GM19467 (cell line): ENCODE results near the gene FASTKD1.
"Not testable (repeated sequence)": the region's sequence is repeated elsewhere in the genome, so short reads cannot be mapped to it uniquely, and the experiment has no call there.

ENCODE experiments used
- ATAC-seq: cut with Tn5 transposase; IDR thresholded peaks from one replicate; pipeline ENCODE4 v1.9.1; 2021; ENCODE audit warnings: mild to moderate bottlenecking, moderate library complexity; ENCODE audit not compliant: unreplicated experiment

The FASTKD1 gene

DNA sequence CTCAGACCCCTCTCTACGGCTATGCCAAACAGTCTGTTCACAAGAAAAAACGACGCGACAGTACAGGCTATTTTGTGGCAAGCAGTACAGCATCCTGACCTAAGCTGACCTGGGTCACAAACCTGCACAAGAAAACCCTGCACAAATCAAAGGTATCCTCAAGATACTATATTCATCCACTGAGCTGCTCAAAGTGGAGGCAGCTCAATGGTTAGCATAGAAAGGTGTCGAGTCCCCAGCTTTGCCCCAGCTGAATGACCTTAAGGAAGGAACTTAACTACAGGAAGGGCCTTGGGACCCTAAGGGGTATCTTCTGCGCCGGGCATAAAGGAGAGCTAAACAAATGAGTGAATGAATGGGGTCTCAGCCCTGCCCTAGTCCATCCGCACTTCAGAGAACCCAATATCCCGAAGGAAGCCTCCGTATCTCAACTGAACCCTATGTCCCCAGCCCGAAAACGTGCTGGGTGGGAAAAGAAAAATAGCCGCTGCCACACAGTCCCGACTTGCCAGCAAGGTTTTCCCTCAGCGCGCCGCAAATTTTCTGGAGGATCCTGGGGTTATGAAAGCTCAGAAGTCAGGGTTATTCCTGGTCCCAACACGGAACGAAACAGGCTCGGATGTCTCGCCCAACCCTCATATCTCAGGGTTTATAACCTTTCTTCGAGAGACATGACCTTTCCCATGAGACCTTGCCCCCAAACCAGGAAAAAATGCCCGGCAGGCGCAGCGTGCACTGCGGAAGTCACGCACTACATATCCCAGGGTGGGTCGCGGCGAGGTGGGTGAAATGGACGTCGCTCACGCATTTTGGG, at the start of gene FASTKD1:
FASTKD1 (minus strand) TSS at position 706 of the 814 bp plus-strand sequence. CDS start 1,836 bp downstream, outside the sequence.
- ATAC-seq: peak; percentile 98

DNA sequence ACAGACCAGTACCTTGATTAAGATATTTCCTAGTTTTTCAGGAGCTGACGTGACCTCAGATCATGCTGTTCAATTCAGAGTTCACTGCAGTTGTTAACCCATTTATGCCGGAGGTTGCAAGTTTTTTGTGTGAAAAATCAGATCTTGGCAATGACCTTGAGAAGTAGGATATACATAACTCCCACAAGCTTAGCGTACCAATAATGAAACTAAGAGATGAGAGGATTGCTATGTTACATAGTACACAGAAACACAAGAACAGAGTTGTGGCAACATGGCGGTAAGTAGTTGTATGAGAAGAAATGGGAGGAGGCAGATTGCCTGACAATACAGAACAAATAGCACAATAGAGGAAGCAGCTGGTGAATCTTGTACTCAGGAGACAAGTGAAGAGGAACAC, 49.6 kb upstream of the FASTKD1 start:
- no peak for ATAC-seq

GRCh38 chr2:169620509-169620908, 46.8 kb upstream of the FASTKD1 start:
- no peak for ATAC-seq

DNA sequence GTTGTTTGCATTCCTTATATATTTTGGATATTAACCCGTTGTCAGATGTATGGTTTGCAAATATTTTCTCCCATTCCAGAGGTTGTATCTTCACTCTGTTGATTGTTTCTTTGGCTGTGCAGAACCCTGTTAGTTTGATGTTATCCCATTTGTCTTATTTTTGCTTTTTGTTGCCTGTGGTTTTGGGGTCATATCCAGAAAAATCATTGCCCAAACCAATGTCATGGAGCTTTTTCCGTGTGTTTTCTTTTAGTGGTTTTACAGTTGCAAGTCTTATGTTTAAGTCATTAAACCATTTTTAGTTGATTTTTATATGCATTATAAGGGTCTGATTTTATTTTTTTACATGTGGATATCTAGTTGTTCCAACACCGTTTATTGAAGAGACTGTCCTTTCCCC, 46.3 kb upstream of the FASTKD1 start:
- ATAC-seq: no peak

- ATAC-seq: not testable (repeated sequence)
Observed at GRCh38 chr2:169615982-169616381, 42.3 kb upstream of the FASTKD1 start.

DNA sequence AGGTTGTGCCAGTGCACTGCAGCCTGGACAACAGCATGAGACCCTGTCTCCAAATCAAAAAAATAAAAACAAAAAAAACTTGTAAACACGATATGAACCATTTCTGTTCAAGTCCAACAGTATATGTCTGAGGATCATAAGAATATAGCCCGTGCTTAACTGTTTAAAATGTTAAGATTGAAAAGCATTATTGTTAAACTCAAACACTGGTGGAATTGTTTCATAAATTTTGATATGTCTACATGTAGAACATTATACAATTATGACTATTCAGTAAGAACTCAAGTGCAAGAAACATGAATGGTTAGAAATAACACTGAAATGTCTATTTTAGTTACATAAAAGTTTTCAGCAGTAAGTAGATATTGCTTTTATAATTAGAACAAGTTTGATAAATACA, 40.2 kb upstream of the FASTKD1 start:
- no peak for ATAC-seq

- no peak for ATAC-seq
Observed at GRCh38 chr2:169609264-169609663, 35.6 kb upstream of the FASTKD1 start.

DNA sequence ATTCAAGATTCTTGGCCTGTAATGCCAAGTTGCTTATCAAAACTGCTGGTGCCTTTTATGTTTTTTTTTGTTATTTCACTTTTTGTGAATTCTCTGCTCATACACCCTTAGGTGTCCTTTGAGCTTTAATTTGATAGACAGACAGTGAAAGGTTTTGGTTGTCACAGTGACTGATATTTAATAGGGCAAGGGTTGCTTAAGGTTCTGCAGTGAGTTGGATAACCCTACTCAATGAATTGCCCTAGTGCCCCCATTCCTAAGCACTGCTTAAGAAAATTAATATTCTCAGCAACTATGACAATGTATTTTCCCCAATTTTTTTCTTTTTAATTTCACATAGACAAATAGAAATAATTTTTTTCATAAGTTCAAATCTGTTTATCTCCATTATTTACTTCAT, 25.9 kb upstream of the FASTKD1 start:
- ATAC-seq: no peak

GRCh38 chr2:169598982-169599381, 25.3 kb upstream of the FASTKD1 start:
- ATAC-seq: no peak

GRCh38 chr2:169596546-169596945, 22.9 kb upstream of the FASTKD1 start:
- ATAC-seq: not testable (repeated sequence)

GRCh38 chr2:169590804-169591203, 17.1 kb upstream of the FASTKD1 start:
- ATAC-seq: no peak

DNA sequence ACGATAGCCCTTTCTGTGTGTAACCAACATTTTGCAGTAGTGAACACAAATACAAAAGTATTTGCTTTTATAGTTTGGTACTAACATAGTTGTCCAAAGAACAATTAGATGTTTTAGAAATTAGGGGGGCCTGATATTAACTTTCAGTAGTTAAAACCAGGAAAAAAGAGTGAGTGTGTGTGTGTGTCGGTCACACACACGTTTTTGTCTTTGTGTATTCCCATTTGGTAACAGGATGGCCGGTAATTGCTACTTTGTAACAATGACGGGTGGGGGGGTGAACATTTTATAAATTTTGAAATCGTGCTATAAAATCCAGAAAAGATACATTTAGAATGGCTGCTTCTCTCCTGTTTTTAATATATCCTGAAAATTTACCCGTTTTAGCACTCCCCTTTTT, 12.0 kb upstream of the FASTKD1 start:
- ATAC-seq: no peak

DNA sequence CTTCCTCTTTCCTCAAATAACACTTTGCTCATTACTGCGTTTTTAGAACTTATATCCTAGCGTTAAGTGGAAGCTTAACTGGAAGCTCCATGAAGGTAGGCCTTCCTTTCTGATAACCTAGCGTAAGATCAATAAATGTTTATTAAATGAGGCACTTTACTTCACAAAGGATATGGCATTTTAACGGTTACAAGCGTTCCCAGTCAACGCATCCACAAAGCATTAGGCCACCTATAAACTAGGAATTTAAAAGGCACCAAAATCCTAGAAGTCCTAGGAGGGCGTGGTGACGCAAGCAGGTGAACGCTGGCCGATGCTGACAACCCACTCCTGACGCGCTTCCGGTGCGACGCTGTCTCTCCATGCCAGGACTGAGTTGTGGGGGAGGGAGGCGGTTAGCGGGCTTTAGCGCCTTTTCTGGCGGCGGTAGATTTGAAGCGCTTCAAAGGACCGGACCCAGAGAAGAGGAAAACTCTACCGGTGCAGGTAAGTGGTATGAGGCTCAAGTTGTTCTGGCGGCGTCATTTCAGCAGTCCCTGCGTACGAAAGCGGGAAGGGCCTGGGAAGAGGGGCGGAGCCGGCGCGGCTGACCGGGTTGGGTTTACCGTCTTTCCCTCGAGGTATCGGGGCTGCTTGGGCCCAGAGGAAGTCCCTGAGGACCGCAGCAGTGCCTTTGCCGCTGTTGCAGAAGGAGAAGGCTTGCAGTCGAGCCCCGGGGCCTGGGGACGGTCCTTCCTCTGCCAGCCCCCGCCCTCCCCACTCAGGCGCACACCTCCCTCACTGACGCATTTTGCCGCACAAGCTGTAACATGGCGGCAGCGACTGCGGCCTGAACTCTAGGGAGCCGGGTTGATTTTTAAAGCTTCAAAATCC, 10.6 kb upstream of the FASTKD1 start, which contains the start of gene PPIG:
PPIG (plus strand) TSS at position 347 of the 873 bp plus-strand sequence. CDS start 19,691 bp downstream, outside the sequence.
- peak; percentile 81 for ATAC-seq

DNA sequence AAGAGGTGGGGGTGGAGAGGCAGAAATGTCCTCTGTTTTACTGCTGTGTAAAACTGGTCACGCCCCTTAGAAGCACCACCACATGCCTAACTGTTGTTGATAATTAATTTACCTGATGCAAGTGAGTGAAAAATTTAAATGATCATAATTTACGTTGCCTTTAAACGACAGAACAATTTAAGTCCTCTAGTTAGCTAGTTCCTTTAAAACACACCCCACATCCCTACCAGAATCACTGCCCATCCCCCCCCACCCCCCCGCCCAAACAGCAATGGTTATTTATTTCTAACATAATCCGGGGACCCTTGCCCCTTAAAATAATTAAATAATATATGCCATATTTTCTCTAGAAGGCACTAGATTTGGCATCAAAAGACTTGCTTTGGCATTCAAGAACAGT, 9.9 kb upstream of the FASTKD1 start:
- no peak for ATAC-seq

DNA sequence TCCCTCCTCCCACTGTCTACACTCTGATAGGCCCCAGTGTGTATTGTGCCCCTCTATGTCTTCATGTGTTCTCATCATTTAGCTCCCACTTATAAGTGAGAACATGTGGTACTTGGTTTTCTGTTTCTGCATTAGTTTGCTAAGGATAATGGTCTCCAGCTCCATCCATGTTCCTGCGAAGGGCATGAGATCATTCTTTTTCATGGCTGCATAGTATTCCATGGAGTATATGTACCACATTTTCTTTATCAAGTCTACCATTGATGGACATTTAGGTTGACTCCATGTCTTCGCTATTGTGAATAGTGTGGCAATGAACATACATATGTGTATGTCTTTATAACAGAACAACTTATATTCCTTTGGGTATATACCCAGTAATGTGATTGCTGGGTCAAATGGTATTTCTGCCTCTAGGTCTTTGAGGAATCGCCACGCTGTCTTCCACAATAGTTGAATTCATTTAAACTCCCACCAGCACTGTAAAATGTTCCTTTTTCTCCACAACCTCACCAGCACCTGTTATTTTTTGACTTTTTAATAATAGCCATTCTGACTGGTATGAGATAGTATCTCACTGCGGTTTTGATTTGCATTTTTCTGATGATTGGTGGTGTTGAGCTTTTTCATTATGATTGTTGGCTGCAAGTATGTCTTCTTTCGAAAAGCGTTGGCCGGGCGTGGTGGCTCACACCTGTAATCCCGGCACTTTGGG, 9.0 kb upstream of the FASTKD1 start:
- ATAC-seq: not testable (repeated sequence)

DNA sequence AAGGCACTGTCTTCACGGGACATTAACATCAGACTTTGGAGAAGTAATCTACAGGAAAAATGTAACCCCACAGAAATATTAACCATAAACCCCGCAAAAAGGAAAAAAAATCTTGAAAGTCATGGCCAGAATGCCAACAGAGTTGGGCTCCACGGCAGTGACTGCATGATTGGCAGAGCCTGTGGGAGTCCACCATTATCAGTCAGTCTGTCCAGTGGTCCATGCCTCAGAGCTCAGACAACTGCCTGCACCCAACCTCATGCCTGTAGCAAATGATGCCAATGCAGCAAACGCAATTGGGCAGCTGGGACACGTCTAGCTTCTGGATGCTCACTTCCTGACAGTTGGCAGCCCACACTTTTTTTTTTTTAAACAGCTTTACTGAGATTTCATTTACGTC, 5.4 kb upstream of the FASTKD1 start:
- no peak for ATAC-seq

DNA sequence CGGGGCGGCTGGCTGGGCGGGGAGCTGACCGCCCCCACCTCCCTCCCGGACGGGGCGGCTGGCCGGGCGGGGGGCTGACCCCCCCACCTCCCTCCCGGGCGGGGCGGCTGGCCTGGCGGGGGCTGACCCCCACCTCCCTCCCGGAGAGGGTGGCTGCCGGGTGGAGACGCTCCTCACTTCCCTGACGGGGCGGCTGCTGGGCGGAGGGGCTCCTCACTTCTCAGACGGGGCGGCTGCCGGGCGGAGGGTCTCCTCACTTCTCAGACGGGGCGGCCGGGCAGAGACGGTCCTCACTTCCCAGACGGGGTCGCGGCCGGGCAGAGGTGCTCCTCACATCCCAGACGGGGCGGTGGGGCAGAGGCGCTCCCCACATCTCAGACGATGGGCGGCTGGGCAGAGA, 1.6 kb upstream of the FASTKD1 start:
- ATAC-seq: not testable (repeated sequence)

GRCh38 chr2:169574539-169574938, 874 bp upstream of the FASTKD1 start:
- not testable (repeated sequence) for ATAC-seq

- ATAC-seq: no peak
Observed at GRCh38 chr2:169573974-169574299, 272 bp upstream of the FASTKD1 start.

DNA sequence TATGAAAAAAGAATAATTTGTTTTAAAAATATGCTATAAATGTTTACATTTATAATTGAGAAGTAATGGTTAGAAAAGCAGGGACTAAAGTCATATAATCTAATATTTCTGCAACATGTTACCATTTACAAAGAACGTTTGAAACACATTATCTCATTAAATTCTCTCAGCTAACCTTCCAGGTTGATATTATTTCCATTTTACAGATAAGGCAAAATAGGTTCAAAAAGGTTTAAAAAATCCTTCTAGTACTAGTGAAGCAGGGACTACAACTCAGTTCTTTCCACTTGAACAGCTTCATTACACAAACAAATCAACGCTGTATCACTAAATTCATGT, 875 bp downstream of the FASTKD1 start:
- ATAC-seq: no peak

GRCh38 chr2:169572189-169572588, 1.5 kb downstream of the FASTKD1 start:
- no peak for ATAC-seq
